ENCODE results near the gene SORCS3.

DNA sequence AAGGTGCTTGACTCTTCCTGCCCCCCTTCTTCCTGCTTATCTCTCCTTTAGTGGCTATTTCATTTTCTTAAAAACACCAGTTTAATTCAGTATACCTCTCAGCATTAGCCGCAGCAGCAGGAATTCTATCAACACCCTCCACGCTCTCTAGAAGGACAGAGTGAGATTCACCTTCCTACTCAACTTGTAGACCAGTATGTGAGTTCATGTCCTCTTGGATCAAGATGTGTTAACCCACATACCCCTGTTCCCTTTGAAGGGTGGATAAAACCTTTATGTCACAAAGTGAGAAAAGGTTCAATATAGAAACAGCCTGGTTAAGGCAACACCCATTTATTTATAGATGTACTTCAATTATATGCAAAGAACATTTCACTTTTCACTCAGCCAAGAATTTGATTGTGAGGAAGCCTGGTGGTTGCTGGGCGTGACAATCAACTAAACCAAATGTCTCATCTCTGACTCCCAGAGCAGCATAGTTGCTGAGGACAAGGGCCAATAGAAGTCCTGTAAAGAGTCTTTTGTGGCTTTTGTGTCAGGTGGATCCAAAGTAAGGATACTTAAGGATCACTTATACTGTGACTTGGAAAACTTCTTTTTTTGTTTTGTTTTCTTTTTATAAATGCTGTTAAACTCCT is 617.1 kb downstream of the SORCS3 start:
- TF ChIP-seq, protein P1, sequence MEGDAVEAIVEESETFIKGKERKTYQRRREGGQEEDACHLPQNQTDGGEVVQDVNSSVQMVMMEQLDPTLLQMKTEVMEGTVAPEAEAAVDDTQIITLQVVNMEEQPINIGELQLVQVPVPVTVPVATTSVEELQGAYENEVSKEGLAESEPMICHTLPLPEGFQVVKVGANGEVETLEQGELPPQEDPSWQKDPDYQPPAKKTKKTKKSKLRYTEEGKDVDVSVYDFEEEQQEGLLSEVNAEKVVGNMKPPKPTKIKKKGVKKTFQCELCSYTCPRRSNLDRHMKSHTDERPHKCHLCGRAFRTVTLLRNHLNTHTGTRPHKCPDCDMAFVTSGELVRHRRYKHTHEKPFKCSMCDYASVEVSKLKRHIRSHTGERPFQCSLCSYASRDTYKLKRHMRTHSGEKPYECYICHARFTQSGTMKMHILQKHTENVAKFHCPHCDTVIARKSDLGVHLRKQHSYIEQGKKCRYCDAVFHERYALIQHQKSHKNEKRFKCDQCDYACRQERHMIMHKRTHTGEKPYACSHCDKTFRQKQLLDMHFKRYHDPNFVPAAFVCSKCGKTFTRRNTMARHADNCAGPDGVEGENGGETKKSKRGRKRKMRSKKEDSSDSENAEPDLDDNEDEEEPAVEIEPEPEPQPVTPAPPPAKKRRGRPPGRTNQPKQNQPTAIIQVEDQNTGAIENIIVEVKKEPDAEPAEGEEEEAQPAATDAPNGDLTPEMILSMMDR (IDR thresholded peaks at IDR 0.05): no peak
- no peak for TF ChIP-seq POLR2A (IDR thresholded peaks at IDR 0.05)

All from lower leg skin (tissue), 3 donors.